ENCODE results near the gene GRK4. TPM values are rescaled to one million over a fixed set of nuclear protein-coding genes. Genes with fewer than 3 reads are reported as not detected.

Gene GRK4
- total and polyA plus RNA-seq, 10 of the 15 experiments (the other 5 are each of a cell fraction or from before 2014, with no cell fraction given), result 1.1 to 4.0 (median 2.5) TPM

GRCh38 chr4:3046623-3047022 is 83.3 kb downstream of the GRK4 start:
- 84% methylated on average over 4 of the region's 4 CpGs for WGBS (ENCODE audit: insufficient coverage, insufficient replicate concordance, low lambda C conversion rate, missing lambda C conversion rate)
- no TSS peak for BruUV-seq (replicated peaks)
- Histone ChIP-seq H3K27ac (ENCODE audit: control insufficient read depth, insufficient read depth) (peak overlapping the region; percentile 70), H3K9me3 (replicated peaks; ENCODE audit: control insufficient read depth, insufficient read depth, low read length) (peaks cover 8% of the 10 kb centered on the region), H3K79me2 (ENCODE audit: control insufficient read depth, insufficient read depth, low read length) (peaks cover 9% of the 10 kb centered on the region), H2AFZ (ENCODE audit: control insufficient read depth, low read depth, low read length) (no peak overlapping the region), H3K4me1 (ENCODE audit: control insufficient read depth, insufficient read depth, low read length) (peaks cover 48% of the 10 kb centered on the region), H3K27me3 (replicated peaks in 1 of 2; ENCODE audit: control insufficient read depth in 2 of 2, insufficient read depth in 2 of 2, low read length in 1 of 2) (no peaks in the 10 kb centered on the region), H3K4me2 (ENCODE audit: control insufficient read depth, insufficient read depth) (no peak overlapping the region), H4K20me1 (ENCODE audit: control insufficient read depth, insufficient read depth) (no peaks in the 10 kb centered on the region), H3K36me3 (ENCODE audit: control insufficient read depth in 2 of 2, insufficient read depth in 2 of 2, low read length in 1 of 2) (no peaks in the 10 kb centered on the region; a peak in 1 of 4 replicates), H3K4me3 (no peak overlapping the region; the same call in 1 of the 2 replicates), H3K9ac (ENCODE audit: control insufficient read depth, insufficient read depth, low read length) (no peak overlapping the region)
- no peak for FAIRE-seq
- ChIA-PET CTCF (interaction anchor here (0.6 to 4.3 kb wide), 17 partner anchors 9 to 433 kb away, joined by 3 to 17 read pairs (median 4); no protein-coding TSS in a partner anchor), SMC1A (ENCODE audit: uncharacterized antibody, unreplicated experiment) (interaction anchor here (0.7 to 3.7 kb wide), 7 partner anchors 9 to 76 kb away, joined by 3 to 11 read pairs (median 4); no protein-coding TSS in a partner anchor), RAD21 (ENCODE audit: unreplicated experiment) (interaction anchor here (0.6 to 2.4 kb wide), 9 partner anchors 9 to 300 kb away, joined by 3 to 7 read pairs (median 4); no protein-coding TSS in a partner anchor), POLR2A (interaction anchor here (0.6 to 2.1 kb wide), 3 partner anchors 27 to 322 kb away, joined by 6 to 7 read pairs (median 6); partner anchors contain the start of genes HTT and HTT-AS)
- intact Hi-C loops (cut with micrococcal nuclease; ENCODE audit: unreplicated experiment) (loop anchor here (1.0 to 10.0 kb wide), 4 partner anchors 31 to 282 kb away; no protein-coding TSS in a partner anchor), in situ Hi-C loops (cut with MboI) (loop anchor here (5.0 kb wide), 1 partner anchor 36 kb away; no protein-coding TSS in a partner anchor)
- DNase-seq (ENCODE audit: low read depth, low spot score), result no peak
- no peak for TF ChIP-seq WRNIP1 (IDR thresholded peaks at IDR 0.05; ENCODE audit: borderline replicate concordance, low read depth, low read length)
- TF ChIP-seq ZNF687 (IDR thresholded peaks at IDR 0.05), result peak; percentile 65; the same call in 1 of the 2 replicates
- TF ChIP-seq CREB1 (IDR thresholded peaks at IDR 0.05; ENCODE audit: low read depth), result no peak
- peak; percentile 23; the same call in 1 of the 2 replicates for TF ChIP-seq ZBTB4 (CRISPR knock-in tag; IDR thresholded peaks at IDR 0.05)
- TF ChIP-seq TCF7 (IDR thresholded peaks at IDR 0.05; ENCODE audit: borderline replicate concordance), result no peak
- peak; percentile 39; the same call in 1 of the 2 replicates for TF ChIP-seq SMARCA5 (IDR thresholded peaks at IDR 0.05)
- TF ChIP-seq ZNF592 (IDR thresholded peaks at IDR 0.05), result peak; percentile 92
- ATAC-seq, result no peak
